Activated T-cell treated with anti-CD3 and anti-CD28 coated beads for 48 hours (primary cell): ENCODE measurements around the gene SAA1.

Source experiments
- DNase-seq: peaks from one replicate; pipeline ENCODE4 v3.0.0-alpha.2; 2020; ENCODE audit warnings: low read depth

Gene SAA1

GRCh38 chr11:18310800-18311340 lies 44.8 kb downstream of the SAA1 start:
- no peak for DNase-seq

GRCh38 chr11:18312012-18312411 lies 45.9 kb downstream of the SAA1 start:
- no peak for DNase-seq

- DNase-seq: no peak
These were observed 46.8 kb downstream of the SAA1 start for GRCh38 chr11:18312663-18313420.

- DNase-seq: no peak
These were observed 48.1 kb downstream of the SAA1 start for GRCh38 chr11:18313965-18314763.

- no peak for DNase-seq
These were observed 48.9 kb downstream of the SAA1 start for GRCh38 chr11:18314784-18315523.

- DNase-seq: no peak
These were observed 49.8 kb downstream of the SAA1 start for GRCh38 chr11:18315893-18316292.

- no peak for DNase-seq
These were observed 51.5 kb downstream of the SAA1 start for GRCh38 chr11:18317551-18317950.
